Muscle layer of duodenum (tissue), 2 donors: ENCODE measurements around the gene RPS6KC1.
"Not testable (repeated sequence)": the region's sequence is repeated elsewhere in the genome, so short reads cannot be mapped to it uniquely, and the experiment has no call there.

Source experiments
- H3K27ac ChIP-seq: one replicate; pipeline ENCODE4 v1.7.0; 2013; ENCODE audit warnings: mild to moderate bottlenecking, low read length
- H3K27me3 ChIP-seq: one replicate; pipeline ENCODE4 v1.7.0; 2013; ENCODE audit warnings: low read depth, mild to moderate bottlenecking, control low read depth, low read length
- H3K36me3 ChIP-seq, 2 donors: one replicate each; pipeline ENCODE4 v1.7.0; 2013; ENCODE audit warnings: low read length in 2 of 2, control low read depth in 1 of 2, mild to moderate bottlenecking in 1 of 2; ENCODE audit not compliant: insufficient read depth in 2 of 2, control insufficient read depth in 1 of 2
- H3K4me1 ChIP-seq, 2 donors: one replicate each; pipeline ENCODE4 v1.7.0; 2013; ENCODE audit warnings: low read length in 2 of 2, mild to moderate bottlenecking in 2 of 2, control low read depth in 1 of 2, moderate library complexity in 1 of 2; ENCODE audit not compliant: insufficient read depth in 2 of 2, control insufficient read depth in 1 of 2
- H3K4me3 ChIP-seq, 2 donors: one replicate each; pipeline ENCODE4 v1.7.0; 2013; ENCODE audit warnings: low read length in 2 of 2, low read depth in 1 of 2, mild to moderate bottlenecking in 1 of 2
- H3K9me3 ChIP-seq, 2 donors: one replicate each; pipeline ENCODE4 v1.7.0; 2013; ENCODE audit warnings: low read length in 2 of 2, control low read depth in 1 of 2, mild to moderate bottlenecking in 1 of 2; ENCODE audit not compliant: control insufficient read depth in 1 of 2
- donor health status: healthy.

RPS6KC1 gene

DNA sequence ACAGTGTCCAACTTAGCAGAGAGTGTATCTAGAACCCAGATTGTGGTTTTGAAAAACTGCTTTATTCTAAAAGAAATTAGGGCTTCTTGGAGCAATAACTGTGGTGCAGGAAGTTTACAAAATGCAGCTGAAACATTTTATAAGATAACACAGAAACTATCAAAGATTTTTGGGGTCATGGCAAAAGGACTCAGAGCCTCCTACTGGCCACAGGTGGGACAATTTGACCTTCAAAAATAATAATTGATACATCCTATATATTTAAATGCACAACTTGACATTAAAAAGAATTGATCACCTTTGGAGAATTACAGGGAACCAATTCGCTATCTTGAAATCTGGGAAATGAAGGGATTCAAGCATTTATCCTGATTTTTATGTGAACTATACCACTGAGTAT, 235.2 kb downstream of the RPS6KC1 start:
- Histone ChIP-seq H3K36me3 (no peaks in the 10 kb centered on the region), H3K27ac (no peak overlapping the region), H3K4me1 (no peaks in the 10 kb centered on the region), H3K27me3 (no peaks in the 10 kb centered on the region), H3K4me3 (no peak overlapping the region), H3K9me3 (peaks cover 0 to 9% of the 10 kb centered on the region in 2 donors)

DNA sequence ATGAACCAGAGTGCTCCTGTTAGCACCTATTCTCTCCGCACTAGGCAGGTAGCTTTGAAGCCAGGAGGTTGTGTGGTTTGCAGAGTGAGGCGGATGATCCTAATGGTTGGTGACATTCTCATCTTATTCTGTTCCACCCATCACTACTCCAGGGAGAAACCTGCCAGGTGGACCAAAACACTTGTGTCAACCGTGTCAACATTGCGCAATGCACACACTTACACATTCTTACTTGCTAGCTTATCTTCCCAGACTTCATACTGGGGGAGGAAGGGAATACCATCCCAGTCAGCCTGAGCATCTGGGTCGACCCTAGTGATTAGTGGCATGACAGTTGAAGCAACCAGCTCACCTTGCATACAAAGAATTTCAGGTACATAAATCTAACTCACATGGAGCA, 236.9 kb downstream of the RPS6KC1 start:
- Histone ChIP-seq H3K36me3 (no peaks in the 10 kb centered on the region), H3K27ac (no peak overlapping the region), H3K4me3 (no peak overlapping the region), H3K27me3 (no peaks in the 10 kb centered on the region), H3K9me3 (peaks cover 0 to 9% of the 10 kb centered on the region in 2 donors), H3K4me1 (no peaks in the 10 kb centered on the region)

GRCh38 chr1:213291526-213291925, 240.5 kb downstream of the RPS6KC1 start:
- Histone ChIP-seq H3K9me3 (peaks cover 0 to 3% of the 10 kb centered on the region in 2 donors), H3K4me3 (no peak overlapping the region), H3K27ac (no peak overlapping the region), H3K36me3 (no peaks in the 10 kb centered on the region), H3K4me1 (no peaks in the 10 kb centered on the region), H3K27me3 (no peaks in the 10 kb centered on the region)

DNA sequence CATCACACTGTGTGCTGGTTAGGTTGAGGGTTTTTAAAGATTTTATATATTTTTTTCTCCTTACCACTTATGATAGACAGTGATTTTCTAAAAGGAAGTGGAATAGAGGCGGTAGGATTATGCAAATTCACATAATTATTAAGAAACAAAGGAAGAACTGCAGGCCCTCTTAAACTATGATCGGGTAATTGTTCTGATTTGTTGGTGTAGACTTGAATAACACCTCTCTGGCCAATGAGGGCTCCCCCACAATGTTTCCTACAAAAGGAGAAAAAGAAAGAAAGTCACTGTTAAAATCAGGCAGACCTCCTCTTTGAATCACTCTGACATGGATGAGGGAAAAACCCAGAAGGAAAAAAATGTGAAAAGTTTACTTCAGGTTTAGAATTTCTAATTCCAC, 241.6 kb downstream of the RPS6KC1 start:
- Histone ChIP-seq H3K27me3 (no peaks in the 10 kb centered on the region), H3K9me3 (peaks cover 0 to 12% of the 10 kb centered on the region in 2 donors), H3K4me3 (no peak overlapping the region), H3K4me1 (no peaks in the 10 kb centered on the region), H3K27ac (no peak overlapping the region), H3K36me3 (no peaks in the 10 kb centered on the region)

- Histone ChIP-seq H3K4me3 (no peak overlapping the region), H3K36me3 (no peaks in the 10 kb centered on the region), H3K27me3 (no peaks in the 10 kb centered on the region), H3K27ac (no peak overlapping the region), H3K4me1 (no peaks in the 10 kb centered on the region), H3K9me3 (peaks cover 0 to 12% of the 10 kb centered on the region in 2 donors)
Observed at GRCh38 chr1:213295860-213296259, 244.8 kb downstream of the RPS6KC1 start.

DNA sequence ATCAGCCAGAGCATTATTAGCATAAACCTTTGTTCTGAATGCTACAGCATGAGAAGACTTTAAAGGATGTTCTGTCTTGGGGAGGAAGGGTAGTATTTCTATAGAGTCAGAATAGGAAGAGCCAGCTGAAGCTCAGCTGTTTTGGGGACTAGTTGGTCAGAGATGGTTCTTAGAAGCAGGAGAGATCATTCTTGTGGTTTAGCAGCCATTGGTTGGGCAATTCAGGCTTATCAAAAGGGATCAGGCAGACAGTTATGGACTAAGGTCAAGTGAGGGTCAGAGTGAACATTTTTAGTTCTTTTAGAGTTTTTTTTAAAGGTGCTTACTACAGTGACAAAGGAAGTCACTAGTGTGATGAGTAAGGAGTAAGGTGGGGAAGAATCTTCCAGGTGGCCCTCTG, 245.5 kb downstream of the RPS6KC1 start:
- peaks cover 0 to 12% of the 10 kb centered on the region in 2 donors for H3K9me3 ChIP-seq
- H3K36me3 ChIP-seq = no peaks in the 10 kb centered on the region
- no peaks in the 10 kb centered on the region for H3K4me1 ChIP-seq
- no peaks in the 10 kb centered on the region for H3K27me3 ChIP-seq
- H3K27ac ChIP-seq = no peak overlapping the region
- H3K4me3 ChIP-seq = no peak overlapping the region

DNA sequence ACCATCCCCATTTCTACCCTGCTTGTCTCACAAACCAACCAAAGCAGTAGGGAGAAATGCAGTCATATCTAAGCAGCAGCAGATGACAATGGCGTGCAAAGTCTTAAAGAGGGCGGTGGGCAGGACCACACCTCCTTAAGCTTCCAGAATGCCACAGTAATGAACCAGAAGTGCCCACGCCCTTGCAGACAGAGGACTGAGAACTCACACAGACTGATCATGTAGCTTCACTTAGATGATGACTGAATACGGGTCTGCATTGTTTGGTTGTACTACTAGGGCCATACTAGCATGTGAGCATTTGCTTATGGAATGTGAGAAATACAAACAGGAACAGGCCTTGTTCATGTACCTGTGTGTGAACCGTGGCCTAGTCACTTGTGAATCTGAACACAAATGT, 246.0 kb downstream of the RPS6KC1 start:
- Histone ChIP-seq H3K27ac (no peak overlapping the region), H3K4me1 (no peaks in the 10 kb centered on the region), H3K4me3 (no peak overlapping the region), H3K36me3 (no peaks in the 10 kb centered on the region), H3K27me3 (no peaks in the 10 kb centered on the region), H3K9me3 (peaks cover 0 to 12% of the 10 kb centered on the region in 2 donors)

- peaks cover 0 to 12% of the 10 kb centered on the region in 2 donors for H3K9me3 ChIP-seq
- H3K27ac ChIP-seq = no peak overlapping the region
- H3K4me3 ChIP-seq = no peak overlapping the region
- H3K4me1 ChIP-seq = no peaks in the 10 kb centered on the region
- no peaks in the 10 kb centered on the region for H3K36me3 ChIP-seq
- no peaks in the 10 kb centered on the region for H3K27me3 ChIP-seq
Observed at GRCh38 chr1:213300433-213300832, 249.4 kb downstream of the RPS6KC1 start.

DNA sequence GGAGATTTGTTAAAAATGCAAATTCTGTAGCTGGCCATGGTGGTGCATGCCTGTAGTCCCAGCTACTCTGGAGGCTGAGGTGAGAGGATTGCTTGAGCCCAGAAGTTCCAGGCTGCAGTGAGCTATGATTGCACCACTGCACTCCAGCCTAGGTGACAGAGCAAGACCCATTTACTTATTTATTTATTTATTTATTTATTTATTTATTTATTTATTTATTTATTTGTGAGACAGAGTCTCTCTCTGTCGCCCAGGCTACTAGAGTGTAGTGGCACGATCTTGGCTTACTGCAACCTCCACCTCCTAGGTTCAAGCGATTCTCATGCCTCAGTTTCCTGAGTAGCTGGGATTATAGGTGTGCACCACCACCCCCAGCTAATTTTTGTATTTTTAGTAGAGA, 250.5 kb downstream of the RPS6KC1 start:
- H3K27ac ChIP-seq, H3K27me3 ChIP-seq, H3K36me3 ChIP-seq, H3K4me3 ChIP-seq, H3K9me3 ChIP-seq, H3K4me1 ChIP-seq: not testable (repeated sequence)

DNA sequence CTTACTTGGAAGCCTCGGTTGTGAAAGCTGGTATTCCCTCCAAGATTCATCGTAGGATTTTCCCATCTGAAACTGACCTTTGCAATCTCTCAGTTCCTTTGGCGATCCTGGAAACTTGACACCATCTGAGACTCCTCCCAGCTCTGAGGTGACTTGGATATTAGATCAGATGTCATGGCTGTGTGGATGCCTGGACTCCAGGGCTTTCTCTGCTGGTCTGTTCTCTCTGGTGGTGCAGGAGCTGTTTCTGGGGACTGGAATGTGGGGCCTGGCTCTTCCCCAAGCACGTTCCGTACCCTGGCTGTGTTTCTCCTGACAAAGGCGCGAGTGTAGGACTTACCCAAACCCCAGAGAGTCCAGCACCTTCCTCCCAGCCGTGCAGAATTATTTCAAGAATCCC, 252.2 kb downstream of the RPS6KC1 start:
- H3K9me3 ChIP-seq = no peaks in the 10 kb centered on the region
- no peaks in the 10 kb centered on the region for H3K36me3 ChIP-seq
- no peak overlapping the region for H3K4me3 ChIP-seq
- H3K27ac ChIP-seq = no peak overlapping the region
- H3K27me3 ChIP-seq = no peaks in the 10 kb centered on the region
- no peaks in the 10 kb centered on the region for H3K4me1 ChIP-seq

DNA sequence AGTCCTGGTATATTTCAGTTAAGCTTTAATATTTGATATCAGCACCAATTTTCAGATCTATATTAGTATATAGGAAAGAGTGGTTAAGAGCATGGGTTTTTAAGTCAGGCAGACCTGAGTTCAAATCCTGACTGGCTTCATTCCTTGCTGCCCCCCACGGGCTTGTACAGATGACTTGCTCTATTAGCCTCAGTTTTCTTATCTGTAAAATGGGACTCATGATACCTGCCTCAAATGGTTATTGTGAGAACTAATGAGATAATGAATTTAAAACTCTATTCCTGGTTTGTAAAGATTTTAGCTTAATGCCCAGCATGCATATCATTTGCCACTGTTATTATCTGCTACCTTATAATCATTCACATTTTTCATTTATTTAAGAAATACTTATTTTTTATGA, 264.5 kb downstream of the RPS6KC1 start:
- no peaks in the 10 kb centered on the region for H3K9me3 ChIP-seq

DNA sequence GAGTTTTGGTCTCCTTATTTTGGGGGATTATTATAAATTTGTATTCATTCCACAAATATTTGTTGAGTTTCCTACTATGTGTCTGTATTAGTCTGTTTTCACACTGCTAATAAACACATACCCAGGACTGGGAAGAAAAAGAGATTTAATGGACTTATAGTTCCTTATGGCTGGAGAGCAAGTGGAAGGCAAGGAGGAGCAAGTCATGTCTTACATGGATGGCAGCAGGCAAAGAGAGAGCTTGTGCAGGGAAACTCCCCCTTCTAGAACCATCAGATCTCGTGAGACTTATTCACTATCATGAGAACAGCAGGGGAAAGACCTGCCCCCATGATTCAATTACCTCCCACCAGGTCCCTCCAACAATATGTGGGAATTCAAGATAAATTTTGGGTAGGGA, 267.4 kb downstream of the RPS6KC1 start:
- H3K9me3 ChIP-seq, H3K27ac ChIP-seq, H3K36me3 ChIP-seq, H3K4me1 ChIP-seq, H3K27me3 ChIP-seq, H3K4me3 ChIP-seq: not testable (repeated sequence)

More for the DNA sequence above, 264.5 kb downstream of the RPS6KC1 start:
- H3K4me3 ChIP-seq = no peak overlapping the region
- H3K4me1 ChIP-seq = no peaks in the 10 kb centered on the region
- no peak overlapping the region for H3K27ac ChIP-seq
- no peaks in the 10 kb centered on the region for H3K36me3 ChIP-seq
- no peaks in the 10 kb centered on the region for H3K27me3 ChIP-seq
